HEK293T (cell line): Measurements from ENCODE around the gene ACSL3.

ENCODE experiments used
- LEF1 ChIP-seq: fragments of 450-650 bp; IDR thresholded peaks from 2 replicates; pipeline ENCODE4 v1.6.1; 2017; ENCODE audit warnings: mild to moderate bottlenecking, borderline replicate concordance
- NFRKB ChIP-seq: fragments of 450-650 bp; IDR thresholded peaks from 2 replicates; pipeline ENCODE4 v1.6.1; 2016; ENCODE audit warnings: mild to moderate bottlenecking, moderate library complexity
- SP1 ChIP-seq: fragments of 450-650 bp; IDR thresholded peaks from 2 replicates; pipeline ENCODE4 v1.6.1; 2017

- no peak for TF ChIP-seq SP1
- TF ChIP-seq NFRKB = no peak
- TF ChIP-seq LEF1 = no peak
These were observed 23.4 kb downstream of the ACSL3 start for GRCh38 chr2:222884114-222884771.
